ENCODE measurements around the gene CAPN7.

CAPN7 gene

DNA sequence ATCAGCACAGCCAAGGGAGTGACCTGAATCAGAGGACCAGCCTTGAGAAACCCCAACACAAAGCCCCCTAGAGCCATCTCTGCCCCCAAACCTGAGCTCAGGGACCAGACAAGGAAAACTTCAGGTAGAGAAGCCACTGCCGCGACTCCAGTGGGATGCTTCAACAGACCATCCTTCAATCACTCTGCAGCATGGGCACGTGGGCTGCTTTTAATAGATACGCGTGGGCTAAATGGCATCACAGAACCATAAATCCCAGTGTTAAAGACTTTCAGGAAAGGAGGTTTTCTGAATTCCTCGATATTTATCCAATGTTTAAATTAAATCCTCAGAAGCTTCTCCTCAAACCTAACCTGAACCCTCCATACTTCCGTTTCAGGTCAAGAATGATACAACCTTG, 95.7 kb downstream of the CAPN7 start:
- no peak for FAIRE-seq
